ENCODE results near the gene COMMD1.
"Not testable (repeated sequence)": the region's sequence is repeated elsewhere in the genome, so short reads cannot be mapped to it uniquely, and the experiment has no call there.

Gene COMMD1

GRCh38 chr2:62076980-62077638 is 171.6 kb downstream of the COMMD1 start:
- DNase-seq, result no peak

GRCh38 chr2:62084801-62085200 is 179.3 kb downstream of the COMMD1 start:
- DNase-seq, result no peak

- DNase-seq, result no peak
Observed at GRCh38 chr2:62089658-62090057, 184.2 kb downstream of the COMMD1 start.

GRCh38 chr2:62091471-62091870 is 186.0 kb downstream of the COMMD1 start:
- DNase-seq, result no peak

- no peak for DNase-seq
Observed at GRCh38 chr2:62099050-62099449, 193.6 kb downstream of the COMMD1 start.

- no peak for DNase-seq
Observed at GRCh38 chr2:62099523-62100175, 194.2 kb downstream of the COMMD1 start.

GRCh38 chr2:62101886-62102285 is 196.4 kb downstream of the COMMD1 start:
- DNase-seq, result no peak

- DNase-seq, result no peak
Observed at GRCh38 chr2:62102402-62102920, 197.0 kb downstream of the COMMD1 start.

GRCh38 chr2:62109554-62109953 is 204.1 kb downstream of the COMMD1 start:
- no peak for DNase-seq

- no peak for DNase-seq
Observed at GRCh38 chr2:62110415-62111025, 205.0 kb downstream of the COMMD1 start.

GRCh38 chr2:62112179-62112578 is 206.7 kb downstream of the COMMD1 start:
- no peak for DNase-seq

GRCh38 chr2:62114564-62114963 is 209.1 kb downstream of the COMMD1 start:
- no peak for DNase-seq

GRCh38 chr2:62116983-62117382 is 211.5 kb downstream of the COMMD1 start:
- DNase-seq, result no peak

- DNase-seq, result no peak
Observed at GRCh38 chr2:62118160-62118559, 212.7 kb downstream of the COMMD1 start.

GRCh38 chr2:62119311-62119974 is 214.0 kb downstream of the COMMD1 start:
- no peak for DNase-seq

GRCh38 chr2:62126239-62126638 is 220.8 kb downstream of the COMMD1 start:
- DNase-seq, result not testable (repeated sequence)

GRCh38 chr2:62133320-62133823 is 227.9 kb downstream of the COMMD1 start:
- no peak for DNase-seq

GRCh38 chr2:62136956-62137830 is 231.7 kb downstream of the COMMD1 start:
- DNase-seq, result no peak

GRCh38 chr2:62140426-62141141 is 235.1 kb downstream of the COMMD1 start:
- no peak for DNase-seq

GRCh38 chr2:62141142-62141740 is 235.8 kb downstream of the COMMD1 start:
- no peak for DNase-seq

GRCh38 chr2:62142054-62142453 is 236.6 kb downstream of the COMMD1 start:
- no peak for DNase-seq

Measured in SHP77 (cell line).